HepG2 (cell line): ENCODE measurements around the gene OPRL1. TPM values are rescaled to one million over a fixed set of nuclear protein-coding genes. Genes with fewer than 3 reads are reported as not detected.

Source experiments
- ATAC-seq: fragments of 200-7000 bp; cut with Tn5 transposase; 3 replicates; pipeline ENCODE4 v1.9.1; 2020; ENCODE audit warnings: mild to moderate bottlenecking, moderate library complexity
- BruUV-seq: library from RNA; stranded (reverse); fragments of 400-500 nt; replicated peaks from 2 replicates; lab custom pipeline; 2021; lab: Mats Ljungman, UMichigan
- CTCF ChIA-PET: fragments of 300-600 bp; formaldehyde crosslinking; extraction: SDS; loops from one replicate; lab custom pipeline; 2021; ENCODE audit warnings: low total read pairs, inconsistent platforms, low intra/inter-chr PET ratio; lab: Yijun Ruan, JAX
- POLR2A ChIA-PET: fragments of 350-600 bp; sonication (Branson Sonifier 250); formaldehyde crosslinking; loops from one replicate; lab custom pipeline; 2020; ENCODE audit warnings: antibody characterized with exemption, inconsistent platforms; lab: Yijun Ruan, JAX
- DNase-seq: peaks from one replicate; pipeline ENCODE4 v3.0.0-alpha.2; 2015; ENCODE audit warnings: low spot score
- FAIRE-seq: peaks from 3 replicates; lab custom pipeline; 2011; peaks lifted over from hg19 to GRCh38; lab: Jason Lieb, UNC
- H2AFZ ChIP-seq: one replicate; pipeline ENCODE4 v1.6.1; 2011; ENCODE audit warnings: low read length, inconsistent platforms
- H3K27ac ChIP-seq: fragments of 300-600 bp; 3 replicates; pipeline ENCODE4 v1.8.0; 2011; ENCODE audit warnings: mixed run types, mild to moderate bottlenecking, mixed read lengths, low read length, inconsistent platforms; ENCODE audit not compliant: insufficient read depth; ENCODE audit errors: extremely low read length
- H3K27me3 ChIP-seq, 2 experiments: fragments of 200-600 bp in 1 of 2; 2 replicates in 1 of 2; 3 replicates in 1 of 2; pipeline versions ENCODE4 v1.6.0 to v1.8.0; 2011; ENCODE audit warnings: low read length in 2 of 2, mild to moderate bottlenecking in 2 of 2, moderate library complexity in 2 of 2, inconsistent platforms in 1 of 2; ENCODE audit not compliant: insufficient read depth in 2 of 2, control insufficient read depth in 1 of 2
- H3K36me3 ChIP-seq, 2 experiments: fragments of 200-600 bp in 1 of 2; replicated peaks in 1 of 2; 2 replicates in 1 of 2; 3 replicates in 1 of 2; pipeline versions ENCODE4 v1.5.1 to v1.8.0; 2011; ENCODE audit warnings: low read length in 2 of 2, inconsistent platforms in 1 of 2; ENCODE audit not compliant: insufficient read depth in 2 of 2, control insufficient read depth in 1 of 2
- H3K4me1 ChIP-seq: 2 replicates; pipeline ENCODE4 v1.5.1; 2012; ENCODE audit warnings: low read length, inconsistent platforms; ENCODE audit not compliant: insufficient read depth
- H3K4me2 ChIP-seq: 2 replicates; pipeline ENCODE4 v1.6.0; 2011; ENCODE audit warnings: low read depth, low read length, inconsistent platforms
- H3K4me3 ChIP-seq, 3 experiments: fragments of 200-600 bp in 1 of 3; sonication (generic), shearing (Covaris generic) in 1 of 3; replicated peaks in 1 of 3; 2 replicates each; pipeline ENCODE4 v1.5.1; 2011 to 2016; ENCODE audit warnings: low read length in 3 of 3, inconsistent platforms in 2 of 3, low read depth in 2 of 3, mild to moderate bottlenecking in 2 of 3, control low read depth in 1 of 3, mixed read lengths in 1 of 3; ENCODE audit not compliant: insufficient read depth in 1 of 3
- H3K79me2 ChIP-seq: one replicate; pipeline ENCODE4 v1.6.1; 2011; ENCODE audit warnings: low read length, inconsistent platforms; ENCODE audit not compliant: insufficient read depth
- H3K9ac ChIP-seq: 2 replicates; pipeline ENCODE4 v1.6.0; 2011; ENCODE audit warnings: mild to moderate bottlenecking, low read depth, low read length, inconsistent platforms; ENCODE audit not compliant: insufficient read depth
- H3K9me3 ChIP-seq: 2 replicates; pipeline ENCODE4 v1.5.1; 2012; ENCODE audit warnings: mild to moderate bottlenecking, low read length
- H4K20me1 ChIP-seq: 2 replicates; pipeline ENCODE4 v1.6.0; 2011; ENCODE audit warnings: inconsistent platforms, mild to moderate bottlenecking, low read length, moderate library complexity; ENCODE audit not compliant: insufficient read depth
- ATF7-NPFF ChIP-seq: sonication (generic); formaldehyde crosslinking; IDR thresholded peaks from 2 replicates; pipeline ENCODE4 v1.8.1; 2023; ENCODE audit warnings: mild to moderate bottlenecking, low read depth, missing genetic modification reagents, moderate library complexity
- CENPT ChIP-seq: sonication (generic); formaldehyde crosslinking; IDR thresholded peaks from 2 replicates; pipeline ENCODE4 v1.8.0; 2022; ENCODE audit warnings: low read depth, mild to moderate bottlenecking, moderate library complexity, missing genetic modification reagents
- FUBP1 ChIP-seq: sonication (generic); formaldehyde crosslinking; IDR thresholded peaks from 2 replicates; pipeline ENCODE4 v1.5.1; 2020; ENCODE audit warnings: missing genetic modification reagents, mild to moderate bottlenecking, borderline replicate concordance
- JUND ChIP-seq: sonication (generic); formaldehyde crosslinking; IDR thresholded peaks from 2 replicates; pipeline ENCODE4 v1.8.0; 2022; ENCODE audit warnings: mild to moderate bottlenecking, missing genetic modification reagents
- MNT ChIP-seq: fragments of 450-650 bp; IDR thresholded peaks from 2 replicates; pipeline ENCODE4 v1.6.1; 2016
- MXD1 ChIP-seq: sonication (generic); formaldehyde crosslinking; IDR thresholded peaks from 2 replicates; pipeline ENCODE4 v1.4.0; 2020; ENCODE audit warnings: mild to moderate bottlenecking, missing genetic modification reagents
- NCOA2 ChIP-seq: sonication (generic); formaldehyde crosslinking; IDR thresholded peaks from 2 replicates; pipeline ENCODE4 v1.8.0; 2022; ENCODE audit warnings: inconsistent platforms
- NRL ChIP-seq: sonication (generic); formaldehyde crosslinking; IDR thresholded peaks from 2 replicates; pipeline ENCODE4 v1.5.0; 2020; ENCODE audit warnings: missing genetic modification reagents, mild to moderate bottlenecking, moderate library complexity, borderline replicate concordance
- RBM22 ChIP-seq: fragments of 200-400 bp; formaldehyde crosslinking; optimal IDR thresholded peaks from 2 replicates; pipeline ENCODE3; 2017; ENCODE audit warnings: mild to moderate bottlenecking, low read length, moderate library complexity
- SMARCC2 ChIP-seq: fragments of 450-650 bp; IDR thresholded peaks from 2 replicates; pipeline ENCODE4 v1.6.1; 2017; ENCODE audit warnings: antibody characterized with exemption, mild to moderate bottlenecking
- THAP11 ChIP-seq: IDR thresholded peaks from 2 replicates; pipeline ENCODE4 v1.6.1; 2016; ENCODE audit warnings: missing biosample characterization, missing genetic modification reagents
- ZKSCAN5 ChIP-seq: sonication (generic); formaldehyde crosslinking; IDR thresholded peaks from 2 replicates; pipeline ENCODE4 v1.5.1; 2020; ENCODE audit warnings: mild to moderate bottlenecking, missing genetic modification reagents
- ZNF546 ChIP-seq: sonication (generic); formaldehyde crosslinking; conservative IDR thresholded peaks from 2 replicates; pipeline ENCODE4 v1.8.1; 2023; ENCODE audit warnings: mild to moderate bottlenecking, missing genetic modification reagents
- ZNF713 ChIP-seq: sonication (generic); formaldehyde crosslinking; IDR thresholded peaks from 2 replicates; pipeline ENCODE4 v1.4.0; 2020; ENCODE audit warnings: mild to moderate bottlenecking, missing genetic modification reagents
- ZSCAN25 ChIP-seq: sonication (generic); formaldehyde crosslinking; IDR thresholded peaks from 2 replicates; pipeline ENCODE4 v1.8.0; 2022; ENCODE audit warnings: mild to moderate bottlenecking, missing genetic modification reagents
- WGBS: methylation state at CpG from one replicate; pipeline ENCODE4 v1.1.6; 2017; ENCODE audit warnings: low lambda C conversion rate; 5-methylcytosine and 5-hydroxymethylcytosine counted together
- in situ Hi-C: cut with HindIII; loops from 2 replicates; pipeline ENCODE4 v1.10.0; 2017; ENCODE audit warnings: low pct_unique_long_range_greater_than_20kb; ENCODE audit not compliant: extremely low pct_ligation_motif_present
- intact Hi-C: fragments of 100-400 bp; cut with micrococcal nuclease; formaldehyde crosslinking; loops from one replicate; pipeline ENCODE4 v1.10.0; 2022; ENCODE audit not compliant: unreplicated experiment
- polyA plus RNA-seq, 8 experiments: library from polyadenylated mRNA; depleted of rRNA in 3 of 8; stranded (reverse) in 7 of 8; unstranded in 1 of 8; fragments of >200 nt; fragmentation: Illumina TruSeq in 4 of 8; extraction: Trizol in 4 of 8; gene quantifications; 2 replicates each; pipeline versions ENCODE4 v1.2.1 to v1.2.3, GENCODE V29; 2011 to 2016; ENCODE audit warnings: low read depth in 4 of 8, missing spikeins in 1 of 8, mixed read lengths in 1 of 8; ENCODE audit not compliant: insufficient read depth in 1 of 8
- total RNA-seq, 5 experiments: library from RNA; depleted of rRNA; stranded (reverse); fragments of >200 nt; fragmentation: Illumina TruSeq; extraction: Trizol; gene quantifications; 2 replicates each; pipeline ENCODE4 v1.2.3, GENCODE V29; 2016; ENCODE audit warnings: low read depth in 1 of 5

OPRL1 gene
- total and polyA plus RNA-seq, 2 of the 13 experiments (the other 11 are each of a cell fraction or from before 2014, with no cell fraction given) = 0.35 to 0.71 TPM

- Histone ChIP-seq H4K20me1 (no peaks in the 10 kb centered on the region; the same call in 1 of the 2 replicates), H3K4me3 (no peak overlapping the region)
- in situ Hi-C loops = no loop called here
- no peak for TF ChIP-seq RBM22
- TF ChIP-seq, all 625 proteins: peak for 0
- DNase-seq (no peak), FAIRE-seq (no peak), ATAC-seq (no peak)
- H3K79me2 ChIP-seq = no peaks in the 10 kb centered on the region
- H3K9me3 ChIP-seq = no peaks in the 10 kb centered on the region
- CTCF ChIA-PET = no interaction called here
- POLR2A ChIA-PET = no interaction called here
- peaks cover 26 to 46% of the 10 kb centered on the region in 2 experiments for H3K27me3 ChIP-seq
- no peak overlapping the region for H3K9ac ChIP-seq
- WGBS = 12% methylated on average over 4 of the region's 4 CpGs
- intact Hi-C loops = no loop called here
- H3K27ac ChIP-seq = no peak overlapping the region
- H3K4me2 ChIP-seq = no peak overlapping the region
- peaks cover 11% of the 10 kb centered on the region for H3K4me1 ChIP-seq
- no peaks in the 10 kb centered on the region for H3K36me3 ChIP-seq
- BruUV-seq = no TSS peak
- H2AFZ ChIP-seq = no peak overlapping the region
Observed at GRCh38 chr20:64095455-64095854, 15.6 kb downstream of the OPRL1 start.

- ChIA-PET POLR2A (no interaction called here), CTCF (no interaction called here)
- in situ Hi-C loops (no loop called here), intact Hi-C loops (no loop called here)
- 40% methylated on average over 11 of the region's 11 CpGs for WGBS
- peaks cover 11% of the 10 kb centered on the region for H3K4me1 ChIP-seq
- peaks cover 30 to 51% of the 10 kb centered on the region in 2 experiments for H3K27me3 ChIP-seq
- no peak overlapping the region for H2AFZ ChIP-seq
- H3K4me3 ChIP-seq = no peak overlapping the region
- H3K36me3 ChIP-seq = no peaks in the 10 kb centered on the region
- no peaks in the 10 kb centered on the region; the same call in 1 of the 2 replicates for H4K20me1 ChIP-seq
- no peak for FAIRE-seq
- H3K9me3 ChIP-seq = no peaks in the 10 kb centered on the region
- H3K9ac ChIP-seq = no peak overlapping the region
- no peak overlapping the region for H3K4me2 ChIP-seq
- H3K79me2 ChIP-seq = no peaks in the 10 kb centered on the region
- ATAC-seq = no peak
- no TSS peak for BruUV-seq
- H3K27ac ChIP-seq = no peak overlapping the region
- DNase-seq = no peak
- TF ChIP-seq ZNF713 (CRISPR knock-in tag) (no peak), NRL (0 out of 2 replicates have a peak, but pooled peaks have one; percentile 26), CENPT (no peak), ZSCAN25 (CRISPR knock-in tag) (no peak), ATF7-NPFF (no peak), JUND (no peak), ZKSCAN5 (CRISPR knock-in tag) (no peak), MNT (peak; percentile 44; the same call in 1 of the 2 replicates), NCOA2 (CRISPR knock-in tag) (no peak), SMARCC2 (no peak), ZNF546 (CRISPR knock-in tag) (no peak), MXD1 (no peak), FUBP1 (CRISPR knock-in tag) (no peak), THAP11 (CRISPR knock-in tag) (no peak)
Observed at GRCh38 chr20:64095927-64096326, 16.0 kb downstream of the OPRL1 start.
